Panc1 (cell line): ENCODE measurements around the gene EIF6.

Source experiments
- POLR2AphosphoS5 ChIP-seq: IDR thresholded peaks from 2 replicates; pipeline ENCODE4 v1.6.1; 2012; ENCODE audit warnings: mild to moderate bottlenecking, low read depth, low read length, moderate library complexity
- TF ChIP-seq, protein P1 (sequence below): fragments of 450-650 bp; IDR thresholded peaks from 2 replicates; pipeline ENCODE4 v1.5.1; 2017; ENCODE audit warnings: mild to moderate bottlenecking

DNA sequence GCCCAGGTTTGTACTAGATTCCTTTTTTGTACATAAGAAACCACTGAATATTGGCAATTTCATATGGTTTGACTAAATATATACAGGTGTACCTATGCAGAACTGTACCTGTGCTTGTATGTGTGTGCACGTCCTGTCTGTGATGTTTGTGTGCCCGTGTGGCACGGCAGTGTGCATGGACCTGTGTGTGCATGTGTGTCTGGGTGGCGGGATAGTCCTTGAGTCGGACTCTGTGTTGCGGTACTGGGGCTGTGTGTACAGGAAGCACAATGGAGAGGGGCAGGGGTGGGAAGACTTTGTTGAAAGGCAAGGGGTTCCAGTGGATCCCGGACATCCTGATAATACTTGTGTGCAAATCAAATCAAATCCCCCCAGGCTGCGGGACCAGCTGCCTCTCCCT is 11.1 kb upstream of the EIF6 start:
- TF ChIP-seq, protein P1, sequence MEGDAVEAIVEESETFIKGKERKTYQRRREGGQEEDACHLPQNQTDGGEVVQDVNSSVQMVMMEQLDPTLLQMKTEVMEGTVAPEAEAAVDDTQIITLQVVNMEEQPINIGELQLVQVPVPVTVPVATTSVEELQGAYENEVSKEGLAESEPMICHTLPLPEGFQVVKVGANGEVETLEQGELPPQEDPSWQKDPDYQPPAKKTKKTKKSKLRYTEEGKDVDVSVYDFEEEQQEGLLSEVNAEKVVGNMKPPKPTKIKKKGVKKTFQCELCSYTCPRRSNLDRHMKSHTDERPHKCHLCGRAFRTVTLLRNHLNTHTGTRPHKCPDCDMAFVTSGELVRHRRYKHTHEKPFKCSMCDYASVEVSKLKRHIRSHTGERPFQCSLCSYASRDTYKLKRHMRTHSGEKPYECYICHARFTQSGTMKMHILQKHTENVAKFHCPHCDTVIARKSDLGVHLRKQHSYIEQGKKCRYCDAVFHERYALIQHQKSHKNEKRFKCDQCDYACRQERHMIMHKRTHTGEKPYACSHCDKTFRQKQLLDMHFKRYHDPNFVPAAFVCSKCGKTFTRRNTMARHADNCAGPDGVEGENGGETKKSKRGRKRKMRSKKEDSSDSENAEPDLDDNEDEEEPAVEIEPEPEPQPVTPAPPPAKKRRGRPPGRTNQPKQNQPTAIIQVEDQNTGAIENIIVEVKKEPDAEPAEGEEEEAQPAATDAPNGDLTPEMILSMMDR = no peak
- no peak for TF ChIP-seq POLR2AphosphoS5
